Ramos (cell line): ENCODE results near the gene METTL2A.
"Not testable (repeated sequence)": the region's sequence is repeated elsewhere in the genome, so short reads cannot be mapped to it uniquely, and the experiment has no call there.

ENCODE experiments used
- in situ Hi-C: fragments of 300-500 bp; cut with MboI; formaldehyde crosslinking; loops from one replicate; pipeline ENCODE4 v1.14.3; 2022; ENCODE audit warnings: low sequenced_read_pairs; ENCODE audit not compliant: unreplicated experiment

The METTL2A gene

GRCh38 chr17:62470666-62471379 is 47.1 kb downstream of the METTL2A start:
- in situ Hi-C loops = not testable (repeated sequence)

- in situ Hi-C loops = not testable (repeated sequence)
Observed at GRCh38 chr17:62471380-62471880, 47.7 kb downstream of the METTL2A start.

GRCh38 chr17:62473030-62473982 is 49.6 kb downstream of the METTL2A start:
- in situ Hi-C loops = not testable (repeated sequence)

GRCh38 chr17:62477111-62477510 is 53.4 kb downstream of the METTL2A start:
- in situ Hi-C loops = not testable (repeated sequence)

- in situ Hi-C loops = not testable (repeated sequence)
Observed at GRCh38 chr17:62477718-62478408, 54.2 kb downstream of the METTL2A start.

GRCh38 chr17:62478424-62478879 is 54.8 kb downstream of the METTL2A start, which contains the start of gene TLK2:
Gene TLK2 (plus strand): TSS chr17:62478825. CDS start chr17:62481126, 2,301 bp downstream.
- in situ Hi-C loops = no loop called here

- in situ Hi-C loops = not testable (repeated sequence)
Observed at GRCh38 chr17:62478880-62479638, 55.4 kb downstream of the METTL2A start.

- in situ Hi-C loops = not testable (repeated sequence)
Observed at GRCh38 chr17:62479639-62480258, 56.1 kb downstream of the METTL2A start.

GRCh38 chr17:62482553-62482952 is 58.9 kb downstream of the METTL2A start:
- in situ Hi-C loops = not testable (repeated sequence)

GRCh38 chr17:62490990-62491389 is 67.3 kb downstream of the METTL2A start:
- in situ Hi-C loops = not testable (repeated sequence)

GRCh38 chr17:62493049-62493655 is 69.5 kb downstream of the METTL2A start:
- in situ Hi-C loops = not testable (repeated sequence)

GRCh38 chr17:62494073-62494472 is 70.4 kb downstream of the METTL2A start:
- in situ Hi-C loops = not testable (repeated sequence)

- in situ Hi-C loops = not testable (repeated sequence)
Observed at GRCh38 chr17:62496344-62496743, 72.6 kb downstream of the METTL2A start.

- in situ Hi-C loops = not testable (repeated sequence)
Observed at GRCh38 chr17:62498796-62499195, 75.1 kb downstream of the METTL2A start.
